Sigmoid colon (tissue), 4 donors: Measurements from ENCODE around the gene ANKRD31.
"Not testable (repeated sequence)": the region's sequence is repeated elsewhere in the genome, so short reads cannot be mapped to it uniquely, and the experiment has no call there.

Source experiments
- POLR2A ChIP-seq, 2 donors: fragments of 450-650 bp; IDR thresholded peaks; one replicate each; pipeline ENCODE4 v1.6.1; 2016; ENCODE audit warnings: antibody characterized with exemption in 2 of 2, mild to moderate bottlenecking in 2 of 2, moderate library complexity in 2 of 2
- POLR2AphosphoS5 ChIP-seq, 4 donors: sonication (generic); formaldehyde crosslinking; IDR thresholded peaks; one replicate each; pipeline ENCODE4 v1.6.1; 2017; ENCODE audit warnings: antibody characterized with exemption in 4 of 4

DNA sequence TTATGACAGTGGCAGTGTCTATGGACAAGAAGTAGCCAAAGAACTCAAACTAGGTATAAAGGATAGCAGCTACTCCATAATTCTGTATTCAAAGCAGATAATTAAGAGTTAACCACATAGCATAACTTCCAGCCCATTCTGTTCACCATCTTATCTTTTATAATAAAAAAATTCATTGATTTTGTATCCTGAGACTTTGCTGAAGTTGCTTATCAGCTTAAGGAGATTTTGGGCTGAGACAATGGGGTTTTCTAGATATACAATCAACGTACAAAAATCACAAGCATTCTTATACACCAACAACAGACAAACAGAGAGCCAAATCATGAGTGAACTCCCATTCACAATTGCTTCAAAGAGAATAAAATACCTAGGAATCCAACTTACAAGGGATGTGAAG, 122.4 kb downstream of the ANKRD31 start:
- not testable (repeated sequence) for TF ChIP-seq POLR2AphosphoS5, POLR2A (IDR thresholded peaks at IDR 0.05)
